Testis (tissue), 3 donors: ENCODE data around the gene GLG1. TPM values are rescaled to one million over a fixed set of nuclear protein-coding genes. Genes with fewer than 3 reads are reported as not detected.
A peak's percentile ranks its signal among the peaks of the same experiment; 100 is the strongest.
"Not testable (repeated sequence)": the region's sequence is repeated elsewhere in the genome, so short reads cannot be mapped to it uniquely, and the experiment has no call there.

Source experiments
- DNase-seq: peaks from one replicate; pipeline ENCODE4 v3.0.0-alpha.2; 2019
- H3K27ac ChIP-seq, 2 donors: fragments of 200-600 bp; sonication (generic); one replicate each; pipeline ENCODE4 v1.5.1; 2019
- H3K27me3 ChIP-seq: fragments of 200-600 bp; sonication (generic); one replicate; pipeline ENCODE4 v1.5.1; 2019
- H3K36me3 ChIP-seq: fragments of 200-600 bp; sonication (generic); one replicate; pipeline ENCODE4 v1.5.1; 2017; ENCODE audit warnings: low read depth; ENCODE audit errors: missing control alignments
- H3K4me1 ChIP-seq: fragments of 200-600 bp; sonication (generic); one replicate; pipeline ENCODE4 v1.5.1; 2019
- H3K4me3 ChIP-seq, 2 donors: fragments of 200-600 bp; sonication (generic); one replicate each; pipeline ENCODE4 v1.5.1; 2017 to 2019
- H3K9me3 ChIP-seq: fragments of 200-600 bp; sonication (generic); one replicate; pipeline ENCODE4 v1.5.1; 2017
- WGBS, 2 donors: methylation state at CpG; one replicate each; pipeline ENCODE4 v1.1.5; 2018; 5-methylcytosine and 5-hydroxymethylcytosine counted together
- intact Hi-C: fragments of 100-400 bp; cut with DNase I; formaldehyde crosslinking; loops from one replicate; pipeline ENCODE4 v1.15.1; 2023; ENCODE audit warnings: low total_unique reads
- polyA plus RNA-seq: library from polyadenylated mRNA; stranded (reverse); fragments of 350-450 nt; fragmentation: Illumina TruSeq; extraction: RNeasy Lipid Tissue Mini Kit (QIAGEN cat#74804); gene quantifications from one replicate; pipeline ENCODE4 v1.2.3, GENCODE V29; 2014; ENCODE audit warnings: low read depth, low replicate concordance; ENCODE audit not compliant: insufficient read depth
- total RNA-seq, 2 donors: library from RNA; depleted of rRNA; stranded (reverse); fragments of >200 nt; gene quantifications; one replicate each; pipeline ENCODE4 v1.2.3, GENCODE V29; 2016

The GLG1 gene
- total and polyA plus RNA-seq, 3 donors from 2014 or later: 151 to 268 (median 206) TPM

DNA sequence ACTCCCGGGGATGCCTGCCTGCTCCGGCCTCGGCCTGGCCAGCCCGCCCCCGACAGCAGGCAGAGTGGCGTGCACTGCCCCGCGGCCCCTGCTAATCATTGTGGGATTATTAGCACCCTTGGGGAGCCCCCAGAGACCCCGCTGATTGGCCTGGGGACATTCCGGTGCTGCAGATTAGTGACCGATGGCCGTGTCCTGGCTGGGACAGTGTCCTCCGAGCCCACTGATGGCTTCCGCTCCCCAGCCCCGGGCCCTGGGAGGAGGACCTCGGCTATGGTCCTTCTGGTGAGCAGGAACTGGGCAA, 185.5 kb downstream of the GLG1 start:
- H3K4me1 ChIP-seq, H3K4me3 ChIP-seq, H3K27ac ChIP-seq, H3K36me3 ChIP-seq, intact Hi-C loops, H3K27me3 ChIP-seq, DNase-seq, H3K9me3 ChIP-seq: not testable (repeated sequence)
- WGBS, 2 donors: 57% methylated on average over 7 of the region's 16 CpGs; no CpG with 5 or more reads in 1 of the 2 donors

DNA sequence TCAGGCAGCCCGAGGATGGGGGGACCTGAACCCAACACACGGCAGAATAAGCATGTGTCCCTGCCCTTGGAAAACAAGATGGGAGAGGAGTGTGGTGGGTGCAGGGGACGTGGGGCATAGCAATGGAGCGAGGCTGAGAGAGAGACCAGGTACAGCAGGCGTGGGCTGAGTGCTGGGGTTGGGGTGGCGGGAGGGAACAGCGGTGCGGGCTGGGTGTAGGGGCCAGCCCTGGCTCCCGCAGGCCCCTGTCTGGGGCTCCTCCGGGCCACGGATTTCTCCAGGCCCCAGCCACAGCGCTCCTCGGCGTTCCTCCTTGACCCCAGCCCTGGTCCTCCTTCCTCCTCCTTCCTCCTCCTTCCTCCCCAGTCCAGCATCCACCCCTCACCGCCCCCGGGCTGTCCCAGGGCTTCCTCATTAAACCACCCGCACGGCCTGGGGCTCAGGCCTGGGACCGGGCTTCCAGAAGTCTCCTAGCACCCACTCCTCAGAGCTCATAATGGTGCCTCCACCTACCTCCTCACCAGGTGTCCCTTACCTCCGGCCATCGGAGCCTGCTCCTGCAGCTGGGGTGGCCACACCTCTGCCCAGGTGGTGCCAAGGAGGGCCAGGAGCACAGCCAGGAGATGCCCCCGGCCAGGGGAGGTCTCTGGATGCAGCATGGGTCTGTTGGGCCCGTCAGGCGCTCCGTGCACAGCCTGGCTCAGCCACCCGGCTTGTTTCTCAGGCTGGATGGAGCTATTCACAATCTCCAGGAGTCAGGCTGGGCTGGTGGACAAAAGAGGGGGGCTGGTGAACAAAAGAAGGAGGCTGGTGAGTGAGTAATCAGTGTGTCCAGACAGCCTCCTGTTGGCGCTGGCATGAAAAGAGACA, 186.1 kb downstream of the GLG1 start, which contains the start of gene CLEC18B:
CLEC18B (minus strand) TSS at position 867 of the 870 bp plus-strand sequence; CDS start at position 659, 208 bp downstream.
- H3K9me3 ChIP-seq, H3K4me3 ChIP-seq, intact Hi-C loops, H3K27me3 ChIP-seq, H3K36me3 ChIP-seq, H3K4me1 ChIP-seq, H3K27ac ChIP-seq: not testable (repeated sequence)
- WGBS, 2 donors: 61 to 100% methylated on average over 1 to 13 of the region's 27 CpGs
- DNase-seq: peak; percentile 32

DNA sequence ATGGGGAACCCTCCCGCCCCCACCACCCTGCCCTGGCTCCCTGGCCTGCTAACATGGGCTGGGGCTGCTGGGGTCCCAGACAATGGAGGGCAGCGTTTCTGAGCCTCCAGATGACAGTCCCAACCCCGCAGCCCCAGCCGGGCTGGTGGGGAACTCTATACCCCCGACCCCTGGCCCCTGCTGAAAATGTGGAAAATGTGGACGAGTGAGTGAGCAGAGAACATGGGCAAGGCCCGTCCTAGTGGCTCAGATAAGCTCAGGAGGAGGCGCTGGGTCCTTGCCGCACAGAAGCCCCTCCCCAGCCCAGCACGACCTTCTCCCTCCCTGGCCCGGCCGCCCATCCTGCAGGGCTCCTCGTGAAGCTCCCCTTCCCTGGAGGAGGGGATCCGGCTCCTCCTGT, 187.1 kb downstream of the GLG1 start:
- H3K27ac ChIP-seq, H3K4me3 ChIP-seq, DNase-seq, H3K4me1 ChIP-seq, H3K9me3 ChIP-seq, H3K36me3 ChIP-seq, H3K27me3 ChIP-seq, intact Hi-C loops: not testable (repeated sequence)
- WGBS, 2 donors: 33 to 51% methylated on average over 3 to 8 of the region's 14 CpGs

DNA sequence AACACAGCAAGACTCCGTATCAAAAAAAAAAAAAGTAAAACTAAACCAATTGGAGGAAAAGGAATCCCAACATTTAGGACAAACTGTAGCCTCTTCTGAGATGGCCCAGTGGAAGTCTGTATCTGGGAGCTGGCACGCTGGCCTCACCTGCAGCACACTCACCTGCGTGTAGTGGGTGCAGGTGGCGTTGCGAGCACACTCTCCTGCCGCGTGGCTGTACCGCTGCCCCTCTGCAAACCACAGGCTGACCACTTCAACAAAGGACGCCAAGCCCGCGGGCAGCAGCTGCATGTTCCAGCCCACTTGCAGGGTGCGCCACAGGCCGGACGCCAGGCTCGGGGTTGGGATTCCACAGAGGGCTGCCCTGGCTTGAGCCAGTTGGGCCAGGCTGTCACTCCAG, 189.0 kb downstream of the GLG1 start:
- H3K36me3 ChIP-seq, H3K4me1 ChIP-seq, H3K9me3 ChIP-seq, DNase-seq, H3K4me3 ChIP-seq, H3K27ac ChIP-seq, intact Hi-C loops, H3K27me3 ChIP-seq: not testable (repeated sequence)
- 86 to 93% methylated on average over 3 to 8 of the region's 15 CpGs for WGBS, 2 donors

GRCh38 chr16:74413920-74414319, 193.0 kb downstream of the GLG1 start:
- H3K4me1 ChIP-seq, H3K27ac ChIP-seq, H3K4me3 ChIP-seq, H3K27me3 ChIP-seq, H3K9me3 ChIP-seq, intact Hi-C loops, DNase-seq, H3K36me3 ChIP-seq: not testable (repeated sequence)
- 84% methylated on average over 7 of the region's 7 CpGs for WGBS, 2 donors

- H3K4me3 ChIP-seq, H3K9me3 ChIP-seq, H3K27me3 ChIP-seq, H3K36me3 ChIP-seq, H3K27ac ChIP-seq, intact Hi-C loops, H3K4me1 ChIP-seq: not testable (repeated sequence)
- DNase-seq: peak; percentile 39
- WGBS, 2 donors: 50 to 74% methylated on average over 4 to 9 of the region's 9 CpGs
These were observed 193.4 kb downstream of the GLG1 start for GRCh38 chr16:74413485-74413884.

- H3K36me3 ChIP-seq, H3K27ac ChIP-seq, H3K4me3 ChIP-seq, H3K27me3 ChIP-seq, H3K4me1 ChIP-seq, H3K9me3 ChIP-seq, intact Hi-C loops: not testable (repeated sequence)
- 34 to 55% methylated on average over 2 to 8 of the region's 10 CpGs for WGBS, 2 donors
- DNase-seq: peak; percentile 73
These were observed 194.0 kb downstream of the GLG1 start for GRCh38 chr16:74412775-74413390.

DNA sequence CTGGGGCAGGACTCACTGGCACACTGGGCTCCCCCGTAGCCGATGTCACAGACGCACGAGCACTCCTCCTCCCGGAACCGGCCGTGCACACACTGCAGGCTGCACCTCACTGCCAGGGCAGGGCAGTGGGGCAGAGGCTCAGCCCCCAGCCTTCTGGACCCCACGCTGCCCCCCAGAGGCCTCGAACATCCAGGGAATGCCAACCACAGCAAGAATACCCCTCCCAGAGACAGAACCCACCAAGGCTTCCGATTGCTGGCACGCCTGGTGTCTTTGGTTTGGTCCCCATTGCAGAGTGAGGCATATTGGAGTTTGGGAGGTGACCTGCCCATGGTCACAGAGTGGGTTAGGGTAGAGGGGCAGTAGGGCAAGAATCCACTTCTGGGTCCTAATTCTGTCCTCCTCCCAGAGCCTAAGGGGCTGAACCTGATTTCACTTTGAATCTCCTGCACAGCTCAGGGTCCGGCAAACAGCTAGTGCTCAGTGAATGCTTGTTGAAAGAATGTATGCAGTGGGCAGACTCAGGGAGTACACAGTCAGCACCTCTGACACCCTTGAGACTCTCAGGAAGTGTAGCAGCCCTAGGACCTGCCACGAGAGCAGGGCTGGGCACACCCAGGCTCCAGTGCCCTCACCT, 194.7 kb downstream of the GLG1 start:
- H3K27ac ChIP-seq, H3K4me3 ChIP-seq, H3K4me1 ChIP-seq, H3K36me3 ChIP-seq, H3K9me3 ChIP-seq, intact Hi-C loops, H3K27me3 ChIP-seq: not testable (repeated sequence)
- 68 to 83% methylated on average over 3 to 5 of the region's 13 CpGs for WGBS, 2 donors
- peak; percentile 16 for DNase-seq

- WGBS, 2 donors: 80 to 83% methylated on average over 2 to 8 of the region's 9 CpGs
- H3K27ac ChIP-seq, H3K27me3 ChIP-seq, H3K36me3 ChIP-seq, H3K9me3 ChIP-seq, H3K4me1 ChIP-seq, intact Hi-C loops, H3K4me3 ChIP-seq: not testable (repeated sequence)
- peak; percentile 4 for DNase-seq
These were observed 195.9 kb downstream of the GLG1 start for GRCh38 chr16:74410981-74411380.

DNA sequence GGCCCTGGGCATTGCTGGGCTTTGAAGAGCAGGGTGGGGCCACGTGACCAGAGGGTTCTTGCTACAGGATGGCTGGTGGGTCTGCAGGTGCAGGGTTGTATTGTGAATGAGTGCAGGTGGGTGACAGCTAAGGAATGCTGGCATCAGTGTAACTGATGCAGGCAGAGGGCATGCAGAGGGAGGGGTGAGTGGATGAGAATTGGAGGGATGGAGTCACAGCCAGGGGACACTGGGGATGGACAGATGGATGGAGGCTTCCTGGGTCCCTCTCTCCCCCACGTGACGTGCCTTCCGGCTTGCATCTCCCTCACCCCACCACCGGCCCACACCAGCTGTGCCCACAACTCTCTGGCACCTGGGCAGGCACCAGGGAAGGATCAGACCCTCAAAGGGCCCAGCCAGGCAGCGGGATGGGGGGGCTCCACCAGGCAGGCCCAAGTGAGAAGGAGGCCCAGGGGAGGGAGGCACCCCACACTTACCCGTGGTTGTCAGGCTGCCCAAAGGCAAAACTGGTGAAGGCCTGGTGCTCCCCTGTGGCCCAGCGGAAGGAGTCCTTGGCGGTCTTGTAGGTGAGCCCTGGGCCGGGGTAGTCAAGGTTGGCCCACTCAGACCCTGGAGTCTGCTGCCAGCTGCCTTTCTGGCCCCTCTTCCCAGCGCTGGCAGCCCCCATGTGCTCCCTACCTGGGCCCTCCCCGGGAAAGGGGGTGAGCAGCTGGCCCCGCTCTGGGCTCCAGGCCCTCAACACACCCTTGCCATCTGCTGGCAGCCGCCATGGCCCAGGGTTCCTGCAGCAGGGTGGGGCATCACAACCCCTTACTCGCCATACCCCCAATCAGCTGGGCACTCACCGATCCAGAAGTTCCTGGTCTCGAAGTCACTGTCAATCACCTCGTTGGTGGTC, 196.6 kb downstream of the GLG1 start:
- H3K4me1 ChIP-seq, H3K9me3 ChIP-seq, H3K27ac ChIP-seq, H3K27me3 ChIP-seq, H3K36me3 ChIP-seq, intact Hi-C loops, DNase-seq, H3K4me3 ChIP-seq: not testable (repeated sequence)
- 78 to 88% methylated on average over 4 to 9 of the region's 18 CpGs for WGBS, 2 donors

DNA sequence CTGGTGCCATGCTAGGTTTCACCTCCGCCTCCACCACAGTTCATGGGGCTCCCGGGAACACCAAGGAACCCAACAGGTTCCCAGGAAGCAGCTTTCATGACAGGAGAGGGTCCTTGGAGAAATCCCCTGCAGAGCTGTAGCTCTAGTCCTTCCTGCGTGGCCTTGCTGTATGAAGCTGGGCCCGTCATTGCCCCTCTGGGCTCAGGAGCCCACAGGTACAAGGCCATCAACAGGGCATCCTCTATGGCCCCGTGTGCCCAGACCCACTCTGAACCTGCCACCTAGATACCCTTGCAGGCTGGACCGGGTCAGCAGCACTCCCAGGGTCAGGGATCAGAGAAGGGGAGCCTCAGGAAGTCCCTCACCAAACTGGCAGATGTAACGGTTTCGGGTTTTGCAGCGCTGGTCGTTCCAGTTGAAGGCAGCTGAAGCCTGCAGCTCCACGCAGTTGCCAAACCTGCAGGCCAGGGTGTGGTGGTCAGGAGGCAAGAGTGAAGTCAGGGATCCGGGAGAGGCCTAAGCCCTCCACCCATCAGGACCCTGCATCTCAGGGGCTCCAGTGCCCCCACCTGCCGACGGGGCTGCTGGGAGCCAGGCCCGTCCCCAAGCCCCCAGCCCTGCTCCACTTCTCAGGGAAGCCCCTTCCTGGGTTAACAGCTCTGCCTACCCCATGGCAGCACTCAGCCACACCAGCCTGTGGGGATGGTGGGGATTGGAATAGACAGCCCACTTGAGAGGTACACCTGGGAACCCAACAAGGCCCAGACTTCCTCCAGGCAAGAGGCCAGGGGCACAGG, 197.5 kb downstream of the GLG1 start:
- H3K4me3 ChIP-seq, H3K4me1 ChIP-seq, H3K9me3 ChIP-seq, intact Hi-C loops, H3K36me3 ChIP-seq, H3K27me3 ChIP-seq, H3K27ac ChIP-seq: not testable (repeated sequence)
- DNase-seq: peak; percentile 11
- 80 to 100% methylated on average over 1 to 2 of the region's 15 CpGs for WGBS, 2 donors
